ENCODE results near the gene PCBP3. TPM values are rescaled to one million over a fixed set of nuclear protein-coding genes. Genes with fewer than 3 reads are reported as not detected.

The PCBP3 gene
- total and polyA plus RNA-seq, 2 of the 8 experiments (the other 6 are each of a cell fraction or from before 2014, with no cell fraction given): 3.5 to 6.3 TPM

DNA sequence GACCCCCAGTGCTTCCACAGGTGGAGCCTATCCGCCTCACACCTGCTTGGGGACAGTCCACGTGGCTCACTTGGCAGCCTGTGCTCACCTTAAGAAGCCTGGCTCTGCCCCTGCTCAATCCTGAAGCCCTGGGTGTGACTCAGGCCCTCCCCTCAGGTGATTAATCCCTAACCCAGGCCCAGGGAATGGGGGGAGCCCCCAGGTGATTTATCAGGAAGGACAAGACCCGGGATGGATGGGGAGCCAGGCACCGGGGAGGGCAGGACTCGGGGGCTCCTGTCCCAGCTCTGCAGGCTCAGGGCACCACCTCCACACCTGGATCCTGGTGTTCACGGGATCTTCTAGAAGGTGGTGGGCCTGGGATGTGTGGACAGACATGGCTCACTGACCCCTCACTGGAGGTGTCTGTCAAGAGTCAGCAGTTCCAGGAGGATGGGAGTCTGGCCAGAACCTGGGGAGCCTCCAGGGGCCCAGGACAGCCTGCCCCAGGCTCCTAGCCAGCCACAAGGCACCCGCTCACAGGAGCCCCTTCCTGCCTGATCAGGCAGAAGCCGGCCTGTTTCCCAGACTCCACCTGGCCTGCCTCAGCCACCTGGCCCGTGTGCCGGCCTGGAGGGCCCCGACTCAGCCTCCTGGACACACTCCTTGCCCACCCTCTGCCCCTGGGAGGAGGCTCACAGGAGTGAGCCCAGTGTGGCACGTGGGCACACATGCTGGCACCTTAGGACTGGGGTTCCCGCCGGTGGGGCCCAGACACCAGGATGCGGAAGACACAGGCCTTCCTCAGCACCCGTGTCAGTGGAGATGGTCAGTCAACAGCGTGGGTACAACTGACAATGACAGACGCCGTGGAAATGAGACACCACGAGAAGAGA, 299.5 kb downstream of the PCBP3 start:
- ChIA-PET CTCF (ENCODE audit: partially characterized antibody) (no interaction called here), POLR2A (ENCODE audit: partially characterized antibody) (no interaction called here)
- Histone ChIP-seq H3K36me3 (ENCODE audit: control insufficient read depth in 2 of 4, insufficient read depth in 4 of 4, low read length in 3 of 4) (no peaks in the 10 kb centered on the region), H3K4me3 (ENCODE audit: extremely low read depth in 1 of 4, insufficient read depth in 2 of 4, low read depth in 3 of 4, low read length in 4 of 4) (no peak overlapping the region), H2AFZ (ENCODE audit: low read length) (no peak overlapping the region), H3K14ac (ENCODE audit: insufficient read length) (no peak overlapping the region), H3K4me1 (replicated peaks in 1 of 4; ENCODE audit: control insufficient read depth in 3 of 4, insufficient read depth in 4 of 4, low read length in 3 of 4) (no peaks in the 10 kb centered on the region), H3K9ac (replicated peaks in 1 of 4; ENCODE audit: extremely low read depth in 1 of 4, low read depth in 3 of 4, low read length in 3 of 4) (no peak overlapping the region), H3K9me3 (ENCODE audit: insufficient read depth in 2 of 2, low read depth in 1 of 2, low read length in 1 of 2) (peaks cover 4 to 29% of the 10 kb centered on the region in 2 experiments; a peak in 1 of 4 replicates), H2BK15ac (ENCODE audit: low read length) (no peak overlapping the region), H2BK5ac (ENCODE audit: low read depth, low read length) (no peak overlapping the region), H4K91ac (replicated peaks; ENCODE audit: insufficient read length, low read length) (no peak overlapping the region), H3K79me1 (ENCODE audit: low read depth, low read length) (no peaks in the 10 kb centered on the region), H3K4me2 (ENCODE audit: insufficient read depth in 1 of 2, low read depth in 2 of 2, low read length in 2 of 2) (no peak overlapping the region), H3K56ac (replicated peaks; ENCODE audit: insufficient read length, low read depth, low read length) (no peak overlapping the region), H3K27ac (ENCODE audit: low read depth, low read length) (no peak overlapping the region), H2BK12ac (ENCODE audit: low read depth, low read length) (no peak overlapping the region), H3K4ac (replicated peaks; ENCODE audit: insufficient read length, low read depth, low read length) (no peak overlapping the region), H4K20me1 (replicated peaks in 1 of 2; ENCODE audit: control insufficient read depth in 1 of 2, insufficient read depth in 2 of 2, low read length in 2 of 2) (no peaks in the 10 kb centered on the region), H3K23ac (ENCODE audit: insufficient read length) (no peak overlapping the region), H3K18ac (ENCODE audit: extremely low read depth, low read length) (no peak overlapping the region), H4K8ac (ENCODE audit: extremely low read depth, insufficient read depth, low read length) (no peak overlapping the region), H2AK5ac (ENCODE audit: low read depth, low read length) (no peak overlapping the region), H2BK20ac (ENCODE audit: low read length) (no peak overlapping the region), H4K5ac (ENCODE audit: insufficient read length, low read depth, low read length) (no peak overlapping the region), H3K27me3 (replicated peaks in 1 of 4; ENCODE audit: control insufficient read depth in 3 of 4, extremely low read depth in 1 of 4, insufficient read depth in 3 of 4, low read length in 3 of 4) (peaks cover 0 to 3% (median 0%) of the 10 kb centered on the region in 4 experiments; a peak in 1 of 7 replicates), H2BK120ac (replicated peaks; ENCODE audit: low read depth, low read length) (no peak overlapping the region), H3K23me2 (ENCODE audit: low read depth, low read length) (no peaks in the 10 kb centered on the region), H3K79me2 (ENCODE audit: control insufficient read depth in 1 of 2, insufficient read depth in 2 of 2, low read length in 2 of 2) (no peaks in the 10 kb centered on the region)
- FAIRE-seq (no peak), DNase-seq (ENCODE audit: low read depth in 1 of 2, low spot score in 2 of 2) (no peak)
- 74% methylated on average over 20 of the region's 20 CpGs; no CpG with 5 or more reads in 1 of the 2 experiments for WGBS, 2 experiments (ENCODE audit: extremely low coverage in 1 of 2, insufficient coverage in 1 of 2, insufficient read length in 1 of 2, insufficient replicate concordance in 2 of 2, low coverage in 1 of 2, low lambda C conversion rate in 2 of 2, missing lambda C conversion rate in 1 of 2)
- TF ChIP-seq, protein P1, sequence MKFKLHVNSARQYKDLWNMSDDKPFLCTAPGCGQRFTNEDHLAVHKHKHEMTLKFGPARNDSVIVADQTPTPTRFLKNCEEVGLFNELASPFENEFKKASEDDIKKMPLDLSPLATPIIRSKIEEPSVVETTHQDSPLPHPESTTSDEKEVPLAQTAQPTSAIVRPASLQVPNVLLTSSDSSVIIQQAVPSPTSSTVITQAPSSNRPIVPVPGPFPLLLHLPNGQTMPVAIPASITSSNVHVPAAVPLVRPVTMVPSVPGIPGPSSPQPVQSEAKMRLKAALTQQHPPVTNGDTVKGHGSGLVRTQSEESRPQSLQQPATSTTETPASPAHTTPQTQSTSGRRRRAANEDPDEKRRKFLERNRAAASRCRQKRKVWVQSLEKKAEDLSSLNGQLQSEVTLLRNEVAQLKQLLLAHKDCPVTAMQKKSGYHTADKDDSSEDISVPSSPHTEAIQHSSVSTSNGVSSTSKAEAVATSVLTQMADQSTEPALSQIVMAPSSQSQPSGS (IDR thresholded peaks at IDR 0.05; ENCODE audit: low read length): no peak
- TF ChIP-seq, protein P2, sequence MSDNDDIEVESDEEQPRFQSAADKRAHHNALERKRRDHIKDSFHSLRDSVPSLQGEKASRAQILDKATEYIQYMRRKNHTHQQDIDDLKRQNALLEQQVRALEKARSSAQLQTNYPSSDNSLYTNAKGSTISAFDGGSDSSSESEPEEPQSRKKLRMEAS (IDR thresholded peaks at IDR 0.05): no peak
- TF ChIP-seq RXRA (IDR thresholded peaks at IDR 0.05; ENCODE audit: insufficient read depth, low read depth, low read length): no peak
- TF ChIP-seq YY1 (IDR thresholded peaks at IDR 0.05; ENCODE audit: low read depth, low read length): no peak
- TF ChIP-seq, protein P3, sequence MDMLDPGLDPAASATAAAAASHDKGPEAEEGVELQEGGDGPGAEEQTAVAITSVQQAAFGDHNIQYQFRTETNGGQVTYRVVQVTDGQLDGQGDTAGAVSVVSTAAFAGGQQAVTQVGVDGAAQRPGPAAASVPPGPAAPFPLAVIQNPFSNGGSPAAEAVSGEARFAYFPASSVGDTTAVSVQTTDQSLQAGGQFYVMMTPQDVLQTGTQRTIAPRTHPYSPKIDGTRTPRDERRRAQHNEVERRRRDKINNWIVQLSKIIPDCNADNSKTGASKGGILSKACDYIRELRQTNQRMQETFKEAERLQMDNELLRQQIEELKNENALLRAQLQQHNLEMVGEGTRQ (IDR thresholded peaks at IDR 0.05; ENCODE audit: low read length): no peak
- TF ChIP-seq EP300 (IDR thresholded peaks at IDR 0.05; ENCODE audit: borderline replicate concordance in 1 of 2, low read depth in 2 of 2, low read length in 2 of 2): no peak
- TF ChIP-seq CREB1 (IDR thresholded peaks at IDR 0.05): no peak
- TF ChIP-seq BACH1 (IDR thresholded peaks at IDR 0.05; ENCODE audit: low read length): no peak
- no peak for TF ChIP-seq KDM4A (IDR thresholded peaks at IDR 0.05; ENCODE audit: low read depth, low read length, severe bottlenecking)
